ENCODE data around the gene PHACTR4. TPM values are rescaled to one million over a fixed set of nuclear protein-coding genes. Genes with fewer than 3 reads are reported as not detected.
"Not testable (repeated sequence)": the region's sequence is repeated elsewhere in the genome, so short reads cannot be mapped to it uniquely, and the experiment has no call there.

The PHACTR4 gene
- total RNA-seq, 4 donors from 2014 or later, result 36.6 to 51.7 (median 44.6) TPM

DNA sequence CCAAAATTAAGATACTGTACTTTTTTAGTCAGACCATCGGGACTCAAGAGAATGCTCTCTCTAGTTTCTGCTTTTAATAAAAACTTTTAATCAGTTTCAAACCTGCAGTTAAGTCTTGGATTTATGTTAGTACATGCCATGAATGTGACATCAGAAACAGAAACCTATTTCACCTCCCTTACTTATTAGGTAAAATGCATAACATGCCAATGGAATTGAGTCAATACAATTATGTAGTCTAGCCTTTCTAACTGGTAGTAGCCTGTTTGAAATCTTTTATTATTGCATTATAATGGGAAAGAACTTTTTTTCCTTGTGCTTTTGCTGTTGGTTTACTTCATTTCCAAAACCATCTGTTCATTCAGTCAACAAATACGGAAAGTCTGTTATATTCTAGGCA is 4.8 kb downstream of the PHACTR4 start:
- no peaks in the 10 kb centered on the region for H3K9me3 ChIP-seq
- DNase-seq, result no peak
- no peak overlapping the region for H3K4me3 ChIP-seq
- H3K27ac ChIP-seq, result no peak overlapping the region
- H3K4me1 ChIP-seq, result peaks cover 0 to 22% (median 2%) of the 10 kb centered on the region in 4 donors
- no peak for TF ChIP-seq POLR2A (IDR thresholded peaks at IDR 0.05)
- TF ChIP-seq, protein P1, sequence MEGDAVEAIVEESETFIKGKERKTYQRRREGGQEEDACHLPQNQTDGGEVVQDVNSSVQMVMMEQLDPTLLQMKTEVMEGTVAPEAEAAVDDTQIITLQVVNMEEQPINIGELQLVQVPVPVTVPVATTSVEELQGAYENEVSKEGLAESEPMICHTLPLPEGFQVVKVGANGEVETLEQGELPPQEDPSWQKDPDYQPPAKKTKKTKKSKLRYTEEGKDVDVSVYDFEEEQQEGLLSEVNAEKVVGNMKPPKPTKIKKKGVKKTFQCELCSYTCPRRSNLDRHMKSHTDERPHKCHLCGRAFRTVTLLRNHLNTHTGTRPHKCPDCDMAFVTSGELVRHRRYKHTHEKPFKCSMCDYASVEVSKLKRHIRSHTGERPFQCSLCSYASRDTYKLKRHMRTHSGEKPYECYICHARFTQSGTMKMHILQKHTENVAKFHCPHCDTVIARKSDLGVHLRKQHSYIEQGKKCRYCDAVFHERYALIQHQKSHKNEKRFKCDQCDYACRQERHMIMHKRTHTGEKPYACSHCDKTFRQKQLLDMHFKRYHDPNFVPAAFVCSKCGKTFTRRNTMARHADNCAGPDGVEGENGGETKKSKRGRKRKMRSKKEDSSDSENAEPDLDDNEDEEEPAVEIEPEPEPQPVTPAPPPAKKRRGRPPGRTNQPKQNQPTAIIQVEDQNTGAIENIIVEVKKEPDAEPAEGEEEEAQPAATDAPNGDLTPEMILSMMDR (IDR thresholded peaks at IDR 0.05), result no peak
- no peaks in the 10 kb centered on the region for H3K36me3 ChIP-seq
- H3K27me3 ChIP-seq, result no peaks in the 10 kb centered on the region

- not testable (repeated sequence) for DNase-seq, H3K27me3 ChIP-seq, H3K36me3 ChIP-seq, H3K27ac ChIP-seq, H3K4me3 ChIP-seq, H3K9me3 ChIP-seq
- peaks cover 0 to 21% (median 2%) of the 10 kb centered on the region in 4 donors for H3K4me1 ChIP-seq
These were observed 6.1 kb downstream of the PHACTR4 start for GRCh38 chr1:28375598-28375997.

- not testable (repeated sequence) for DNase-seq, H3K27me3 ChIP-seq, H3K36me3 ChIP-seq, H3K9me3 ChIP-seq, H3K27ac ChIP-seq, H3K4me3 ChIP-seq
- peaks cover 0 to 15% (median 0%) of the 10 kb centered on the region in 4 donors for H3K4me1 ChIP-seq
These were observed 6.7 kb downstream of the PHACTR4 start for GRCh38 chr1:28376195-28376594.

DNA sequence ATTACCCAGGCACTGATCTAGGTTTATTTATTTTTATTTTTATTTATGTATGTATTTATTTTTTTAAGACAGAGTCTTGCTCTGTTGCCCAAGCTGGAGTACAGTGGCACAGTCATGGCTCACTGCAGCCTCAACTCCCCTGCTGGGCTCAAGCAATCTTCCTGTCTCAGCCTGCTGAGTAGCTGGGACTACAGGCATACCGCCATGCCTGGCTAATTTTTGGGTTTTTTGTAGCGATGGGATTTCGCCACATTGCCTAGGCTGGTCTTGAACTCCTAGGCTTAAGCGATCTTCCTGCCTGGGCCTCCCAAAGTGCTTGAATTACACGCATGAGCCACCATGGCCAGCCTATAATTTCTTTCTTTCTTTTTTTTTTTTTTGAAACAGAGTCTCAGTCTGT is 9.4 kb downstream of the PHACTR4 start:
- Histone ChIP-seq H3K4me1 (peaks cover 0 to under 1% (median 0%) of the 10 kb centered on the region in 4 donors), H3K27ac (no peak overlapping the region), H3K4me3 (no peak overlapping the region), H3K36me3 (no peaks in the 10 kb centered on the region), H3K27me3 (no peaks in the 10 kb centered on the region), H3K9me3 (no peaks in the 10 kb centered on the region)
- no peak for DNase-seq
- TF ChIP-seq, protein P1 (IDR thresholded peaks at IDR 0.05), result no peak
- no peak for TF ChIP-seq POLR2A (IDR thresholded peaks at IDR 0.05)

- H3K27me3 ChIP-seq, result no peaks in the 10 kb centered on the region
- no peak overlapping the region for H3K27ac ChIP-seq
- H3K4me3 ChIP-seq, result no peak overlapping the region
- H3K4me1 ChIP-seq, result no peaks in the 10 kb centered on the region
- DNase-seq, result no peak
- no peak for TF ChIP-seq POLR2A (IDR thresholded peaks at IDR 0.05)
- TF ChIP-seq, protein P1 (IDR thresholded peaks at IDR 0.05), result no peak
- H3K36me3 ChIP-seq, result no peaks in the 10 kb centered on the region
- no peaks in the 10 kb centered on the region for H3K9me3 ChIP-seq
These were observed 10.9 kb downstream of the PHACTR4 start for GRCh38 chr1:28380394-28380793.

GRCh38 chr1:28383785-28384184 is 14.2 kb downstream of the PHACTR4 start:
- not testable (repeated sequence) for H3K36me3 ChIP-seq, H3K4me3 ChIP-seq, DNase-seq, H3K27me3 ChIP-seq, H3K4me1 ChIP-seq, H3K9me3 ChIP-seq, H3K27ac ChIP-seq

DNA sequence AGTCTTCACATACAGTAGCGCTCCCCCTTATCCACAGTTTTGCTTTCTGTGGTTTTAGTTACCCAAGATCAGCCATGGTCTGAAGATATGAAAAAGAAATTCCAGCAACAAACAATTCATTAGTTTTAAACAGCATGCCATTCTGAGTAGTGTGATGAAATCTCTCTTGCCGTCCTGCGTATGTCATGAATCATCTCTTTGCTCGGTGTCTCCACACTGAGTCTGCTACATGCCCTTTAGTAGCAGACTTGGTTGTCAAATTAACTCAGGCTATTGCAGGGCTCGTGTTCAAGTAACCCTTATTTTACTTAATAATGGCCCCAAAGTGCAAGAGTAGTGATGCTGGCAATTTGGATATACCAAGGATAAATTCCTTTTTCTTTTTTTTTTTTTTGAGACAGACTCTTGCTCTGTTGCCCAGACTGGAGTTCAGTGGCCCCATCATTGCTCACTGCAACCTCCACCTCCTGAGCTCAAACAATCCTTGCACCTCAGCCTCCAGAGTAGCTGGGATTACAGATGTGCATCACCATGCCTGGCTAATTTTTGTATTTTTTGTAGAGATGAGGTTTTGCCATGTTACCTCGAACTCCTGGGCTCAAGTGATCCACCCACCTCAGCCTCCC is 22.6 kb downstream of the PHACTR4 start:
- no peaks in the 10 kb centered on the region for H3K27me3 ChIP-seq
- no peaks in the 10 kb centered on the region for H3K36me3 ChIP-seq
- H3K4me3 ChIP-seq, result no peak overlapping the region
- no peaks in the 10 kb centered on the region for H3K9me3 ChIP-seq
- H3K27ac ChIP-seq, result no peak overlapping the region
- no peak for DNase-seq
- H3K4me1 ChIP-seq, result no peaks in the 10 kb centered on the region
- TF ChIP-seq, protein P1 (IDR thresholded peaks at IDR 0.05), result no peak
- TF ChIP-seq POLR2A (IDR thresholded peaks at IDR 0.05), result no peak
